Measurements from ENCODE around the gene TNFSF18. TPM values are rescaled to one million over a fixed set of nuclear protein-coding genes. Genes with fewer than 3 reads are reported as not detected.
A peak's percentile ranks its signal among the peaks of the same experiment; 100 is the strongest.
"Not testable (repeated sequence)": the region's sequence is repeated elsewhere in the genome, so short reads cannot be mapped to it uniquely, and the experiment has no call there.

TNFSF18 gene
- total RNA-seq = 1 to 10 TPM; 1.1 to 1.7 TPM
- under 1 TPM; 0.50 to 0.71 TPM for polyA plus RNA-seq (ENCODE audit: insufficient read length in 2 of 2)
- long read RNA-seq, donor 1 = 0 reads
- long read RNA-seq, donor 2 = 0 reads
- long read RNA-seq, donor 3 = 0 reads
- long read RNA-seq, donor 4, partial matches to known transcripts = 0 of 1 reads
- long read RNA-seq, donor 4, other reads (novel, unspliced or antisense) = 0 of 1 reads

- DNase-seq (ENCODE audit: low read depth in 4 of 6, low spot score in 6 of 6) = peak in 4 of 6 donors; percentile 7 to 87 (median 12)
- no peaks in the 10 kb centered on the region for H3K9me3 ChIP-seq (ENCODE audit: control insufficient read depth, insufficient read depth, low read length)
- no peaks in the 10 kb centered on the region for H3K27me3 ChIP-seq (ENCODE audit: control insufficient read depth, insufficient read depth, low read length)
- no peaks in the 10 kb centered on the region for H3K36me3 ChIP-seq (ENCODE audit: control insufficient read depth, insufficient read depth, low read length)
- WGBS (ENCODE audit: insufficient coverage) = no CpG with 5 or more reads among the region's 4 CpGs
- no peaks in the 10 kb centered on the region for H3K4me1 ChIP-seq (ENCODE audit: control insufficient read depth, insufficient read depth, low read length)
- no peak within 1 kb of the TSS for H3K4me3 ChIP-seq (ENCODE audit: low read depth, low read length)
- no peak within 1 kb of the TSS for H3K27ac ChIP-seq (ENCODE audit: low read depth, low read length)
These were observed at the start of gene TNFSF18 for GRCh38 chr1:173050865-173051264. Gene TNFSF18, minus strand, starts transcription at chr1:173050941. Its CDS starts 45 bp downstream, at chr1:173050896.

- H3K9me3 ChIP-seq (ENCODE audit: control insufficient read depth, insufficient read depth, low read length) = peaks cover 8% of the 10 kb centered on the region
- 100% methylated on average over 1 of the region's 2 CpGs for WGBS (ENCODE audit: insufficient coverage)
- no peak for DNase-seq (ENCODE audit: low read depth in 4 of 6, low spot score in 6 of 6)
These were observed 48.4 kb upstream of the TNFSF18 start for GRCh38 chr1:173099166-173099565.

DNA sequence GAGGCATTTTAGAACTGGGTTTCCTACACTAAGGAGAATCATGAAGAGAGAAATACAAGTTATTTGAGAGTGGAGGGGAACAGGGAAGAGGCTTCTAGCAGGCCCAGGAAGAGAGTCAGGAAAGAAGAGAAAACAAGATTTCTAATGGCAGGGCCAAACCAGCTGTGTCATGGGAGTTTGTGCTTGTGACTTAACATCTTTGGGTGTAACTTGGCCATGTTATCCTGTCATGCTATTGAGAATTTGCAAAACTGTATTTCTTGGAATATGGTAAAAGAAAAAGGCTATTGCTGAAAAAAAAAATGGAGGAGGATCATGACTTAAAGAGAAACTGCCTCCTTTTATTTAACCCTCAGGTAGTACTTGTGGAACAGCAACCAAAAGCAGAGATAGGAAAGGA, 47.4 kb upstream of the TNFSF18 start:
- Histone ChIP-seq H3K4me1 (ENCODE audit: control insufficient read depth, insufficient read depth, low read length) (no peaks in the 10 kb centered on the region), H3K27ac (ENCODE audit: low read depth, low read length) (no peak overlapping the region), H3K9me3 (ENCODE audit: control insufficient read depth, insufficient read depth, low read length) (peaks cover 2% of the 10 kb centered on the region), H3K36me3 (ENCODE audit: control insufficient read depth, insufficient read depth, low read length) (no peaks in the 10 kb centered on the region), H3K4me3 (ENCODE audit: low read depth, low read length) (no peak overlapping the region), H3K27me3 (ENCODE audit: control insufficient read depth, insufficient read depth, low read length) (no peaks in the 10 kb centered on the region)
- DNase-seq (ENCODE audit: low read depth in 4 of 6, low spot score in 6 of 6) = no peak

More at GRCh38 chr1:173099166-173099565, 48.4 kb upstream of the TNFSF18 start:
- H3K27ac ChIP-seq (ENCODE audit: low read depth, low read length) = no peak overlapping the region
- no peak overlapping the region for H3K4me3 ChIP-seq (ENCODE audit: low read depth, low read length)
- H3K4me1 ChIP-seq (ENCODE audit: control insufficient read depth, insufficient read depth, low read length) = no peaks in the 10 kb centered on the region
- no peaks in the 10 kb centered on the region for H3K27me3 ChIP-seq (ENCODE audit: control insufficient read depth, insufficient read depth, low read length)
- no peaks in the 10 kb centered on the region for H3K36me3 ChIP-seq (ENCODE audit: control insufficient read depth, insufficient read depth, low read length)

DNA sequence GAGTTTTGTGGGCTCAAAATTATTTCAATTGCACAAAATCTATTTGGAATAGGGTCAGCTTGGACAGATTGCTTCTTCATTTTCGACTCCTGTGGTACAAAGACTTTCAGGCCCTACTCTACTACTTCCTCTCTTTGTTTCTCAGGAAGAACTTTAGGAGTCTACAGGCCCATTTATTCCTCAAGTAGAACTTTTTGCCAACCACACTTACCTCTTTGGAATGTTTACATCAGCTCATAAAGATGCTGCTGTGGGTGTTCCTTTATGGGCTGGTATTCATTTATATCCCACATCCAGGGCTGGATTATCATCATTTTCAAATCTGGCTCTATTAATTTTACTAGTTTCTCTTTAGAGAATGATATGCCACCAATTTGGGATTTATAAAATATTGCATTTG, 46.3 kb upstream of the TNFSF18 start:
- 88% methylated on average over 1 of the region's 1 CpG for WGBS (ENCODE audit: insufficient coverage)

GRCh38 chr1:173095632-173096031, 44.9 kb upstream of the TNFSF18 start:
- no peak overlapping the region for H3K27ac ChIP-seq (ENCODE audit: low read depth, low read length)
- DNase-seq (ENCODE audit: low read depth in 4 of 6, low spot score in 6 of 6) = no peak
- 100% methylated on average over 1 of the region's 6 CpGs for WGBS (ENCODE audit: insufficient coverage)
- no peaks in the 10 kb centered on the region for H3K4me1 ChIP-seq (ENCODE audit: control insufficient read depth, insufficient read depth, low read length)
- H3K9me3 ChIP-seq (ENCODE audit: control insufficient read depth, insufficient read depth, low read length) = no peaks in the 10 kb centered on the region
- H3K4me3 ChIP-seq (ENCODE audit: low read depth, low read length) = no peak overlapping the region
- H3K27me3 ChIP-seq (ENCODE audit: control insufficient read depth, insufficient read depth, low read length) = no peaks in the 10 kb centered on the region
- no peaks in the 10 kb centered on the region for H3K36me3 ChIP-seq (ENCODE audit: control insufficient read depth, insufficient read depth, low read length)

More for the DNA sequence above, 46.3 kb upstream of the TNFSF18 start:
- Histone ChIP-seq H3K4me3 (ENCODE audit: low read depth, low read length) (no peak overlapping the region), H3K27ac (ENCODE audit: low read depth, low read length) (no peak overlapping the region), H3K36me3 (ENCODE audit: control insufficient read depth, insufficient read depth, low read length) (no peaks in the 10 kb centered on the region), H3K27me3 (ENCODE audit: control insufficient read depth, insufficient read depth, low read length) (no peaks in the 10 kb centered on the region), H3K9me3 (ENCODE audit: control insufficient read depth, insufficient read depth, low read length) (no peaks in the 10 kb centered on the region), H3K4me1 (ENCODE audit: control insufficient read depth, insufficient read depth, low read length) (no peaks in the 10 kb centered on the region)
- DNase-seq (ENCODE audit: low read depth in 4 of 6, low spot score in 6 of 6) = no peak

DNA sequence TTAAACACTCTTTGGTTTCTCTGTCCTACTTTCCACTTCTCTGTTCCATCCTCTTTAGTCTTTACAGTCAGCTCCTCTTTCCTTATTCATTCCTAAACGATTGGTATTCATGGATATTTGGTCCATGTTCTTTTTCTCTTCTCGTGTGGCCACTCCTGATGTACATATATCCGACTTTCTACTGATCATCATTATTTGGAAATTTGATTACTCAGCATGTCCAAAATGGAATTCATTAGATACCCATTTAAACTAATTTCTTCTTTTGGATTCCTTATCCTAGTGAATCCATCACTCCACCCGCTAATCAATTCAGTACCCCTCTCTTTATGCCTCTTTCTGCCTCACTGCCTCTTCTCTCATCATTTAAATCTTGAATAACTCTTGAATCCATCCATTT, 43.8 kb upstream of the TNFSF18 start:
- H3K9me3 ChIP-seq (ENCODE audit: control insufficient read depth, insufficient read depth, low read length) = no peaks in the 10 kb centered on the region
- WGBS (ENCODE audit: insufficient coverage) = 95% methylated on average over 4 of the region's 4 CpGs
- DNase-seq (ENCODE audit: low read depth in 4 of 6, low spot score in 6 of 6) = no peak
- H3K27ac ChIP-seq (ENCODE audit: low read depth, low read length) = no peak overlapping the region
- no peaks in the 10 kb centered on the region for H3K36me3 ChIP-seq (ENCODE audit: control insufficient read depth, insufficient read depth, low read length)
- no peaks in the 10 kb centered on the region for H3K4me1 ChIP-seq (ENCODE audit: control insufficient read depth, insufficient read depth, low read length)
- H3K4me3 ChIP-seq (ENCODE audit: low read depth, low read length) = no peak overlapping the region
- no peaks in the 10 kb centered on the region for H3K27me3 ChIP-seq (ENCODE audit: control insufficient read depth, insufficient read depth, low read length)

DNA sequence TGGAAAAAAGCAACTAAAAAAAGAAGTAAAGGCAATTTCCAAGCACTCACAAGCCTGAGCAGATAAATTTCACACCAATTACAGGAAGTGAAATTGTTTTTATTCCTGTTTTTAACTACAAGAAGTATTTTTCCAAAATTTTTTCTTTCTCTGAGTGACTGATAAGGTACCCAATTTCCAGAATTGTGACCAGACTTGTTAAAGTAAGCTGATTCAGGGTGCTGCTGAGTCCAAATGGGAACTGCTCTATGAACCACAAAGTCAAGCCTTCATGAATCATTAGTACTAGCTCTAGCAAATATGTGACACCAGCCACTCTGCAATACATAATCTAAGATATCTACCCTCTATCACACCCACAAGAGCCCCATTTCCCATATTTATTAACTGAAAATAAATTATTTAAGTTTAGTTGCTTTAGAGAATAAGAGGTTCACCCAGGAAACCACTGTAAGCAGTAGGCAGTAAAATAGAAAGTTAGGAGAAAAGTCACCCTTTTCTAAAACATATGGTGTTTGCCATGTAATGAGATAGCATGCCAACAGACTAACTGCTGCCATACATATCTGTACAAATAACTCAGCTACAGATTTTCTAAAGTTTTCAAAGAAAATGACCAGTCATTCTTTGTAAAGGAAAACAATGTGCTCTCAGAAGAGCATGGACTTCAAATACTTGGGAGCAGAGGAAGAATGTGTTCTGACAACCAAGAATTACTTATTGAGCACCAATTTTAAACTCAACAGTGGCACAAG, 43.1 kb upstream of the TNFSF18 start:
- H3K4me1 ChIP-seq (ENCODE audit: control insufficient read depth, insufficient read depth, low read length) = no peaks in the 10 kb centered on the region
- DNase-seq (ENCODE audit: low read depth in 4 of 6, low spot score in 6 of 6) = peak in 1 of 6 donors; percentile 10
- no peak overlapping the region for H3K27ac ChIP-seq (ENCODE audit: low read depth, low read length)
- H3K27me3 ChIP-seq (ENCODE audit: control insufficient read depth, insufficient read depth, low read length) = no peaks in the 10 kb centered on the region
- no peak overlapping the region for H3K4me3 ChIP-seq (ENCODE audit: low read depth, low read length)
- no peaks in the 10 kb centered on the region for H3K36me3 ChIP-seq (ENCODE audit: control insufficient read depth, insufficient read depth, low read length)
- no peaks in the 10 kb centered on the region for H3K9me3 ChIP-seq (ENCODE audit: control insufficient read depth, insufficient read depth, low read length)

DNA sequence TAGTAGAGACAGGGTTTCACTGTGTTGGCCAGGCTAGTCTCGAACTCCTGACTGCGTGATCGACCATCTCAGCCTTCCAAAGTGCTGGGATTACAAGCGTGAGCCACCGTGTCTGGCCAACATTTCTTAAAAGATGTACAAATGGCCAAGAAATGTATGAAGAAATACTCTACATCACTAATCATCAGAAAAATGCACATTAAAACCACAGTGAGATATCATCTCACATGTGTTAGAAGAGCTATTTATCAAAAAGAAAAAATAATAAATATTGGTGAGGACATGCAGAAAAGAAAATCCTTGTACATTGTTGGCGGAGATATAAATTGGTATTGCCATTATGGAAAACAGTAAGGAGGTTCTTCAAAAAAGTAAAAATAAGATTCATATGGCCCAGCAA, 33.6 kb upstream of the TNFSF18 start:
- Histone ChIP-seq H3K36me3 (ENCODE audit: control insufficient read depth, insufficient read depth, low read length) (no peaks in the 10 kb centered on the region), H3K4me1 (ENCODE audit: control insufficient read depth, insufficient read depth, low read length) (no peaks in the 10 kb centered on the region), H3K27me3 (ENCODE audit: control insufficient read depth, insufficient read depth, low read length) (no peaks in the 10 kb centered on the region), H3K27ac (ENCODE audit: low read depth, low read length) (no peak overlapping the region), H3K9me3 (ENCODE audit: control insufficient read depth, insufficient read depth, low read length) (no peaks in the 10 kb centered on the region), H3K4me3 (ENCODE audit: low read depth, low read length) (no peak overlapping the region)
- DNase-seq (ENCODE audit: low read depth in 4 of 6, low spot score in 6 of 6) = no peak
- 100% methylated on average over 2 of the region's 6 CpGs for WGBS (ENCODE audit: insufficient coverage)

GRCh38 chr1:173082913-173083312, 32.2 kb upstream of the TNFSF18 start:
- no peak overlapping the region for H3K4me3 ChIP-seq (ENCODE audit: low read depth, low read length)
- no CpG with 5 or more reads among the region's 1 CpG for WGBS (ENCODE audit: insufficient coverage)
- H3K27ac ChIP-seq (ENCODE audit: low read depth, low read length) = no peak overlapping the region

GRCh38 chr1:173074217-173074616, 23.5 kb upstream of the TNFSF18 start:
- H3K27me3 ChIP-seq (ENCODE audit: control insufficient read depth, insufficient read depth, low read length); DNase-seq (ENCODE audit: low read depth in 4 of 6, low spot score in 6 of 6); H3K4me3 ChIP-seq (ENCODE audit: low read depth, low read length); H3K27ac ChIP-seq (ENCODE audit: low read depth, low read length); H3K9me3 ChIP-seq (ENCODE audit: control insufficient read depth, insufficient read depth, low read length); H3K36me3 ChIP-seq (ENCODE audit: control insufficient read depth, insufficient read depth, low read length); H3K4me1 ChIP-seq (ENCODE audit: control insufficient read depth, insufficient read depth, low read length): not testable (repeated sequence)
- 90% methylated on average over 6 of the region's 6 CpGs for WGBS (ENCODE audit: insufficient coverage)

More at GRCh38 chr1:173082913-173083312, 32.2 kb upstream of the TNFSF18 start:
- no peak for DNase-seq (ENCODE audit: low read depth in 4 of 6, low spot score in 6 of 6)
- Histone ChIP-seq H3K36me3 (ENCODE audit: control insufficient read depth, insufficient read depth, low read length) (no peaks in the 10 kb centered on the region), H3K9me3 (ENCODE audit: control insufficient read depth, insufficient read depth, low read length) (no peaks in the 10 kb centered on the region), H3K27me3 (ENCODE audit: control insufficient read depth, insufficient read depth, low read length) (no peaks in the 10 kb centered on the region), H3K4me1 (ENCODE audit: control insufficient read depth, insufficient read depth, low read length) (no peaks in the 10 kb centered on the region)
